IMR-90 (cell line): ENCODE data around the gene TATDN2. TPM values are rescaled to one million over a fixed set of nuclear protein-coding genes. Genes with fewer than 3 reads are reported as not detected.

ENCODE experiments used
- ATAC-seq: fragments of 200-7000 bp; cut with Tn5 transposase; 2 replicates; pipeline ENCODE4 v1.9.1; 2020; ENCODE audit warnings: low read depth, mild to moderate bottlenecking, moderate library complexity
- BruUV-seq: library from RNA; stranded (reverse); fragments of 400-500 nt; replicated peaks from 2 replicates; lab custom pipeline; 2021; lab: Mats Ljungman, UMichigan
- CTCF ChIA-PET: fragments of 300-600 bp; formaldehyde crosslinking; extraction: SDS; loops from one replicate; lab custom pipeline; 2021; ENCODE audit warnings: antibody characterized with exemption; lab: Yijun Ruan, JAX
- POLR2A ChIA-PET: fragments of 300-600 bp; sonication (Branson Sonifier 250); formaldehyde crosslinking; loops from one replicate; lab custom pipeline; 2022; ENCODE audit warnings: antibody characterized with exemption; ENCODE audit not compliant: unreplicated experiment; lab: Charles Lee
- DNase-seq: peaks from one replicate; pipeline ENCODE4 v3.0.0; 2013
- H2AFZ ChIP-seq: replicated peaks from 2 replicates; pipeline ENCODE3; 2013; ENCODE audit warnings: low read length, mild to moderate bottlenecking; ENCODE audit not compliant: poor library complexity
- H2AK5ac ChIP-seq: 2 replicates; pipeline ENCODE4 v1.6.1; 2013; ENCODE audit warnings: low read depth, low read length, inconsistent platforms
- H2AK9ac ChIP-seq: replicated peaks from 2 replicates; pipeline ENCODE3; 2013; ENCODE audit warnings: mild to moderate bottlenecking, low read depth, low read length, moderate library complexity; ENCODE audit not compliant: poor library complexity
- H2BK120ac ChIP-seq: 2 replicates; pipeline ENCODE4 v1.6.1; 2013; ENCODE audit warnings: low read depth, low read length, inconsistent platforms
- H2BK15ac ChIP-seq: 3 replicates; pipeline ENCODE4 v1.6.1; 2013; ENCODE audit warnings: low read depth, low read length, inconsistent platforms
- H2BK20ac ChIP-seq: 2 replicates; pipeline ENCODE4 v1.6.1; 2013; ENCODE audit warnings: low read depth, mild to moderate bottlenecking, inconsistent platforms, low read length, moderate library complexity
- H2BK5ac ChIP-seq: 2 replicates; pipeline ENCODE4 v1.6.1; 2013; ENCODE audit warnings: mild to moderate bottlenecking, low read depth, low read length, inconsistent platforms; ENCODE audit not compliant: poor library complexity, severe bottlenecking
- H3K14ac ChIP-seq: replicated peaks from 2 replicates; pipeline ENCODE4 v1.6.1; 2013; ENCODE audit warnings: low read depth, low read length, inconsistent platforms
- H3K18ac ChIP-seq: 2 replicates; pipeline ENCODE4 v1.6.1; 2013; ENCODE audit warnings: low read depth, low read length, control low read depth
- H3K23ac ChIP-seq: 2 replicates; pipeline ENCODE4 v1.6.1; 2013; ENCODE audit warnings: low read depth, low read length, inconsistent platforms
- H3K27ac ChIP-seq: 2 replicates; pipeline ENCODE4 v1.5.1; 2013; ENCODE audit warnings: mild to moderate bottlenecking, control low read depth, low read length; ENCODE audit not compliant: insufficient read depth
- H3K27me3 ChIP-seq: 2 replicates; pipeline ENCODE4 v1.6.1; 2013; ENCODE audit warnings: low read length; ENCODE audit not compliant: control insufficient read depth, insufficient read depth
- H3K36me3 ChIP-seq: 2 replicates; pipeline ENCODE4 v1.6.1; 2013; ENCODE audit warnings: low read length, mixed read lengths; ENCODE audit not compliant: control insufficient read depth, insufficient read depth
- H3K4ac ChIP-seq: 2 replicates; pipeline ENCODE4 v1.6.1; 2013; ENCODE audit warnings: low read depth, low read length, inconsistent platforms
- H3K4me1 ChIP-seq: 2 replicates; pipeline ENCODE4 v1.6.1; 2013; ENCODE audit warnings: low read length, mixed read lengths; ENCODE audit not compliant: control insufficient read depth, insufficient read depth
- H3K4me2 ChIP-seq: 2 replicates; pipeline ENCODE4 v1.6.1; 2013; ENCODE audit warnings: low read depth, mild to moderate bottlenecking, control low read depth, low read length, moderate library complexity
- H3K4me3 ChIP-seq: 2 replicates; pipeline ENCODE4 v1.5.1; 2013; ENCODE audit warnings: low read depth, mild to moderate bottlenecking, control low read depth, low read length, moderate library complexity; ENCODE audit not compliant: insufficient read depth
- H3K56ac ChIP-seq: 2 replicates; pipeline ENCODE4 v1.6.1; 2013; ENCODE audit warnings: low read length, inconsistent platforms; ENCODE audit not compliant: insufficient read depth; ENCODE audit errors: extremely low read depth
- H3K79me1 ChIP-seq, 2 experiments: 2 replicates each; pipeline ENCODE4 v1.6.1; 2013; ENCODE audit warnings: low read length in 2 of 2, inconsistent platforms in 1 of 2, low read depth in 1 of 2
- H3K9ac ChIP-seq: 2 replicates; pipeline ENCODE4 v1.6.1; 2013; ENCODE audit warnings: low read depth, low read length, control low read depth
- H3K9me1 ChIP-seq: 2 replicates; pipeline ENCODE4 v1.6.1; 2013; ENCODE audit warnings: low read length, inconsistent platforms; ENCODE audit not compliant: insufficient read depth
- H3K9me3 ChIP-seq: 2 replicates; pipeline ENCODE4 v1.6.1; 2013; ENCODE audit warnings: low read length; ENCODE audit not compliant: control insufficient read depth, insufficient read depth
- H4K20me1 ChIP-seq: 2 replicates; pipeline ENCODE4 v1.6.1; 2013; ENCODE audit warnings: low read length, inconsistent platforms; ENCODE audit not compliant: insufficient read depth
- H4K5ac ChIP-seq: 2 replicates; pipeline ENCODE4 v1.6.1; 2013; ENCODE audit warnings: mild to moderate bottlenecking, low read depth, low read length, control low read depth
- H4K8ac ChIP-seq, 2 experiments: 2 replicates each; pipeline ENCODE4 v1.6.1; 2013; ENCODE audit warnings: low read depth in 2 of 2, low read length in 2 of 2, control low read depth in 1 of 2, inconsistent platforms in 1 of 2
- H4K91ac ChIP-seq: 2 replicates; pipeline ENCODE4 v1.6.1; 2013; ENCODE audit warnings: low read depth, low read length, inconsistent platforms; ENCODE audit not compliant: insufficient read depth
- CEBPB ChIP-seq: IDR thresholded peaks from 2 replicates; pipeline ENCODE4 v1.6.1; 2012; ENCODE audit warnings: low read depth, low read length, improper control_type of control experiment
- CHD1 ChIP-seq: IDR thresholded peaks from 2 replicates; pipeline ENCODE4 v1.6.1; 2012; ENCODE audit warnings: low read depth, low read length, improper control_type of control experiment
- ELK1 ChIP-seq: fragments of 150-350 bp; IDR thresholded peaks from 2 replicates; pipeline ENCODE4 v1.6.1; 2016; ENCODE audit warnings: low read depth, mild to moderate bottlenecking, low read length, moderate library complexity, borderline replicate concordance
- FOS ChIP-seq: fragments of 150-350 bp; IDR thresholded peaks from 2 replicates; pipeline ENCODE4 v1.6.1; 2016; ENCODE audit warnings: low read depth, low read length
- MAFK ChIP-seq: IDR thresholded peaks from 2 replicates; pipeline ENCODE4 v1.6.1; 2012; ENCODE audit warnings: low read depth, low read length, improper control_type of control experiment
- RCOR1 ChIP-seq: IDR thresholded peaks from 2 replicates; pipeline ENCODE4 v1.6.1; 2012; ENCODE audit warnings: mild to moderate bottlenecking, low read length, improper control_type of control experiment; ENCODE audit not compliant: insufficient replicate concordance
- RFX5 ChIP-seq: IDR thresholded peaks from 2 replicates; pipeline ENCODE4 v1.8.0; 2012; ENCODE audit warnings: low read depth, mild to moderate bottlenecking, low read length, moderate library complexity
- WGBS, 2 experiments: methylation state at CpG; one replicate each; pipeline versions ENCODE4 v1.1.5 to v1.1.7; 2013; ENCODE audit warnings: missing lambda C conversion rate in 2 of 2; ENCODE audit not compliant: insufficient read length in 1 of 2; ENCODE audit errors: extremely low coverage in 2 of 2; 5-methylcytosine and 5-hydroxymethylcytosine counted together
- dilution Hi-C: fragments of 300-500 bp; cut with HindIII; formaldehyde crosslinking; loops from one replicate; pipeline ENCODE4 v1.14.3; 2018; ENCODE audit warnings: low sequenced_read_pairs; ENCODE audit not compliant: unreplicated experiment
- in situ Hi-C: fragments of 300-500 bp; cut with MboI; formaldehyde crosslinking; loops from 3 replicates; pipeline ENCODE4 v1.14.3; 2019; ENCODE audit warnings: low sequenced_read_pairs, inconsistent platforms, mixed read lengths
- intact Hi-C: fragments of 100-400 bp; cut with micrococcal nuclease; formaldehyde crosslinking; loops from 2 replicates; pipeline ENCODE4 v1.10.0; 2022
- polyA plus RNA-seq, 3 experiments: library from polyadenylated mRNA; depleted of rRNA; stranded (reverse); fragments of >200 nt; gene quantifications; 2 replicates each; pipeline ENCODE4 v1.2.3, GENCODE V29; 2012; ENCODE audit warnings: low replicate concordance in 1 of 3
- total RNA-seq: library from RNA; depleted of rRNA; stranded (reverse); fragments of >200 nt; gene quantifications from 2 replicates; pipeline ENCODE4 v1.2.3, GENCODE V29; 2012

Gene TATDN2
- total and polyA plus RNA-seq, 2 of the 4 experiments (the other 2 are of a cell fraction), result 9.0 to 18.8 TPM

GRCh38 chr3:10215578-10216368 is 32.5 kb upstream of the TATDN2 start (continued):
- TF ChIP-seq CEBPB, result no peak

GRCh38 chr3:10217359-10217758 is 30.9 kb upstream of the TATDN2 start:
- POLR2A ChIA-PET, result no interaction called here
- CTCF ChIA-PET, result no interaction called here

More at GRCh38 chr3:10217359-10217758, 30.9 kb upstream of the TATDN2 start:
- H2AK9ac ChIP-seq, result no peak overlapping the region
- dilution Hi-C loops (no loop called here), intact Hi-C loops (no loop called here), in situ Hi-C loops (no loop called here)
- H2BK120ac ChIP-seq, result no peak overlapping the region
- DNase-seq, result no peak
- H3K23ac ChIP-seq, result no peak overlapping the region
- peaks cover 5% of the 10 kb centered on the region for H3K4me1 ChIP-seq
- peaks cover 3 to 6% of the 10 kb centered on the region in 2 experiments; a peak in 3 of 4 replicates for H3K79me1 ChIP-seq
- no peak overlapping the region for H3K4ac ChIP-seq
- peaks cover 11% of the 10 kb centered on the region; the same call in 1 of the 2 replicates for H3K9me1 ChIP-seq
- H2BK5ac ChIP-seq, result no peak overlapping the region
- no peak overlapping the region for H3K18ac ChIP-seq
- H3K27ac ChIP-seq, result no peak overlapping the region
- no peaks in the 10 kb centered on the region for H4K20me1 ChIP-seq
- H3K36me3 ChIP-seq, result peaks cover 10% of the 10 kb centered on the region
- H2BK15ac ChIP-seq, result no peak overlapping the region
- TF ChIP-seq RFX5 (no peak), CHD1 (no peak), MAFK (no peak), ELK1 (no peak), FOS (no peak), RCOR1 (no peak)
- no peaks in the 10 kb centered on the region for H3K27me3 ChIP-seq
- no peak for ATAC-seq
- H3K56ac ChIP-seq, result no peak overlapping the region
- H2BK20ac ChIP-seq, result no peak overlapping the region
- H4K5ac ChIP-seq, result no peak overlapping the region
- BruUV-seq, result no TSS peak
- no CpG with 5 or more reads among the region's 3 CpGs for WGBS, 2 experiments
- peaks cover 4% of the 10 kb centered on the region; the same call in 1 of the 2 replicates for H3K9me3 ChIP-seq
- no peak overlapping the region for H4K8ac ChIP-seq
- no peak overlapping the region for H3K9ac ChIP-seq
- no peak overlapping the region for H3K4me3 ChIP-seq
- H2AK5ac ChIP-seq, result no peak overlapping the region
- no peak overlapping the region for H3K14ac ChIP-seq
- no peak overlapping the region for H3K4me2 ChIP-seq
- no peak overlapping the region for H4K91ac ChIP-seq
- no peak overlapping the region for H2AFZ ChIP-seq
